GM12874 (cell line): ENCODE results near the gene OSBPL6.

Source experiments
- TF ChIP-seq, protein P1 (sequence below): IDR thresholded peaks from 2 replicates; pipeline ENCODE4 v1.5.1; 2011; ENCODE audit warnings: low read depth, mild to moderate bottlenecking, control low read depth, low read length, moderate library complexity; ENCODE audit not compliant: insufficient read depth

OSBPL6 gene

GRCh38 chr2:178363252-178363651 is 168.9 kb downstream of the OSBPL6 start:
- TF ChIP-seq, protein P1, sequence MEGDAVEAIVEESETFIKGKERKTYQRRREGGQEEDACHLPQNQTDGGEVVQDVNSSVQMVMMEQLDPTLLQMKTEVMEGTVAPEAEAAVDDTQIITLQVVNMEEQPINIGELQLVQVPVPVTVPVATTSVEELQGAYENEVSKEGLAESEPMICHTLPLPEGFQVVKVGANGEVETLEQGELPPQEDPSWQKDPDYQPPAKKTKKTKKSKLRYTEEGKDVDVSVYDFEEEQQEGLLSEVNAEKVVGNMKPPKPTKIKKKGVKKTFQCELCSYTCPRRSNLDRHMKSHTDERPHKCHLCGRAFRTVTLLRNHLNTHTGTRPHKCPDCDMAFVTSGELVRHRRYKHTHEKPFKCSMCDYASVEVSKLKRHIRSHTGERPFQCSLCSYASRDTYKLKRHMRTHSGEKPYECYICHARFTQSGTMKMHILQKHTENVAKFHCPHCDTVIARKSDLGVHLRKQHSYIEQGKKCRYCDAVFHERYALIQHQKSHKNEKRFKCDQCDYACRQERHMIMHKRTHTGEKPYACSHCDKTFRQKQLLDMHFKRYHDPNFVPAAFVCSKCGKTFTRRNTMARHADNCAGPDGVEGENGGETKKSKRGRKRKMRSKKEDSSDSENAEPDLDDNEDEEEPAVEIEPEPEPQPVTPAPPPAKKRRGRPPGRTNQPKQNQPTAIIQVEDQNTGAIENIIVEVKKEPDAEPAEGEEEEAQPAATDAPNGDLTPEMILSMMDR, result no peak

DNA sequence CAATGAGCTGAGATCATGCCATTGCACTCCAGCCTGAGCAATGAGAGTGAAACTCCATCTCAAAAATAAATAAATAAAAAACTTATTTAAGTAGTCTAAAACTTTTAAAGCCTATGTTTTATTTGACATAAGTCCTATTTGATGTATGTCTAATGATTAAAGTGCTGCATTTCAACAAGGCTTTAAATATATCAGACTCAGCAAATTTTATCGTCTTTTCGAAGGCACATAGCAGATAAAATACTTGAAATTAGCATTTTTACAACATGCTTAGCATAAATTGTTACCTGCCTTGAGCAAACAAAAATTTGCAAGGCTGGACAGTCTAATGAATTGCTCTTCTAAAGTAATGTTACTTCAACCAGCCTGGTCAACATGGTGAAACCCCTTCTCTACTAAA is 170.8 kb downstream of the OSBPL6 start:
- TF ChIP-seq, protein P1, result no peak

DNA sequence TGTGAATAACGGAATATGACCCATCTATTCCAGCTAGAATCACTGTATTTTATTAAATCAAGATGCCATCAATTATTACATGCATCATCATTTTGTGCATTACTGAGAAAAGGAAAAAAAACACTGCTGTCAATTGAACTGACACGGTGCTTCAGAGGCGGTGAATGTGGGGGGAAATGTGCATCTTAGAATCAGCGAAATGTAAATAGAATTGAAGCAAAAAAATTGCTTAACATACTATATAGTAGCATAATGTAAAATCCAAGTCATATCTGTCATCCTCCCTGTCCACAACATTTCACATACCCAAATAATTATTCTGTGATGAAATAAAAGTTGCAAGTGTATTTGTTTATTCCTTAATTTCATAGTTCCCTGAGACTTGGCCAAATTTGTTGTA is 172.1 kb downstream of the OSBPL6 start:
- TF ChIP-seq, protein P1, result no peak

DNA sequence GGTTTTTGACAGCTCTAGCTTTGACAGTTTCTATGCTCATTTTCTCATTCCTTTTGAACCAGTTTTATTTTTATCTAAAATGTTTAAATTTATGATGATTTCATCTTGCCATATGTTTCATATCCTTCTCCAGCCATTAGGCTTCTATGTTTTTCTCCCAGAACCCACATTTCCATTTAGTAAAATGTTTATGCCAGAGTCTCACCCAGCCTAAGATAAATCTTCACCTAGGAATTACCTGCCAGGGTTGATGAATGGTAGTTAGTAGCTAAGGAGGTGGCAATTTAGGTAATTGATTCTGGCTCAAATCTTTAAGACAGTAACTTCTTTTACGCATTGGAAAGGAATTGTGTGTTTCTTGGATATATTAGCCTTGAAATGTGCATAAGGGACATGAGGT is 173.0 kb downstream of the OSBPL6 start:
- TF ChIP-seq, protein P1, result no peak

- TF ChIP-seq, protein P1, result no peak
Observed at GRCh38 chr2:178374865-178375264, 180.6 kb downstream of the OSBPL6 start.

DNA sequence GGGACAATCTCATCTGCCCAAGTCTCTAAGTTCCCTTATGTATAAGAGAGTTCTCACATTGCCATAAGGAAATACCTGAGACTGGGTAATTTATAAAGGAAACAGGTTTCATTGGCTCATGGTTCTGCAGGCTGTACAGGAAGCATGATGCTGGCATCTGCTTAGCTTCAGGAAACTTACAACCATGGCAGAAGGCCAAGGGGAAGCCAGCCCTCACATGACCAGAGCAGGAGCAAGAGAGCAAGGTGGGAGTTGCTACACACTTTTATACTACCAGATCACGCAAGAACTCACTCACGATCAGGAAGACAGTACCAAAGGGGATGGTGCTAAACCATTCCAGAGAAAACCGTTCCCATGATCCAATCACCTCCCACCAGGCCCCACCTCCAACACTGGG is 182.7 kb downstream of the OSBPL6 start:
- TF ChIP-seq, protein P1, result no peak

- TF ChIP-seq, protein P1, result no peak
Observed at GRCh38 chr2:178379162-178380004, 185.1 kb downstream of the OSBPL6 start.

- TF ChIP-seq, protein P1, result no peak
Observed at GRCh38 chr2:178380763-178381162, 186.5 kb downstream of the OSBPL6 start.
